NCI-H1417 treated with DMSO at 0.1 percent for 48 hours (cell line): ENCODE results near the gene RFNG.

ENCODE experiments used
- DNase-seq: peaks from one replicate; lab custom pipeline; 2025; lab: John Stamatoyannopoulos, UW

Gene RFNG

DNA sequence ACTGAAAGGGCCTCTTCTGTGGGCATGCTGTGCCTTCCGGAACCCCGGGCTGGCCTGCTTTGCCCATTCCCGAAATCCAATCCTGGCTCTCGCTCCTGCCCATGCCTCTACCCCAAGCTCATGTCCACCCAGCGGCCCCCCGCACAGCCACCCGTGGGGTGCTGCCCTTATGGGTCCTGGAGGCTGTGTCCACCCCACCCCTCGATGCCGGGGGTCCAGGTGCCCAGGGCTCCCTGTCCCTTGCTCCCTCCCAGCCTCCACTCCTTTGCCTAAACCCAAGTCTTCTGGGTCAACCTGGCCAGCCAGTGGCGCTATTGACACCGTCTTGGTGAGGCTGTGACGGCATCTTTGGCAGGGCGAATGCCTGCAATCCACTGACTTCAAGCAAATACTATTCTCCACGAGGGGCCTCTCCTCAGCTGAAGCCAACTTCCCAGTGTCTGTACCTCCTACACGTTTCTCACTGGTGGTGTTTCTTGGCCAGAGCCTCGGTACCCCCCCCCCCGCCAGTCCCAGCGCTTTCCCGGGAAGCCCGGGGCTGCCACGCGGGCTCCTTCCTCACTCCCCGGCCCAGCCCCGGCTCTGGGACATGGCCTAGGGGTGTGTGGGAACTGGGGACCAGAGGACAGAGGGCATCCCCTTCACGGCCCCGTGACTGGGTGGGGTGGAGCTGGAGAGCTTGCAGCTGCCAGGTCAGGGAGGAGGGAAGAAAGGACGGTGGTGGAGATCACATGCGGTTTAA is 26.2 kb upstream of the RFNG start:
- DNase-seq, result no peak

DNA sequence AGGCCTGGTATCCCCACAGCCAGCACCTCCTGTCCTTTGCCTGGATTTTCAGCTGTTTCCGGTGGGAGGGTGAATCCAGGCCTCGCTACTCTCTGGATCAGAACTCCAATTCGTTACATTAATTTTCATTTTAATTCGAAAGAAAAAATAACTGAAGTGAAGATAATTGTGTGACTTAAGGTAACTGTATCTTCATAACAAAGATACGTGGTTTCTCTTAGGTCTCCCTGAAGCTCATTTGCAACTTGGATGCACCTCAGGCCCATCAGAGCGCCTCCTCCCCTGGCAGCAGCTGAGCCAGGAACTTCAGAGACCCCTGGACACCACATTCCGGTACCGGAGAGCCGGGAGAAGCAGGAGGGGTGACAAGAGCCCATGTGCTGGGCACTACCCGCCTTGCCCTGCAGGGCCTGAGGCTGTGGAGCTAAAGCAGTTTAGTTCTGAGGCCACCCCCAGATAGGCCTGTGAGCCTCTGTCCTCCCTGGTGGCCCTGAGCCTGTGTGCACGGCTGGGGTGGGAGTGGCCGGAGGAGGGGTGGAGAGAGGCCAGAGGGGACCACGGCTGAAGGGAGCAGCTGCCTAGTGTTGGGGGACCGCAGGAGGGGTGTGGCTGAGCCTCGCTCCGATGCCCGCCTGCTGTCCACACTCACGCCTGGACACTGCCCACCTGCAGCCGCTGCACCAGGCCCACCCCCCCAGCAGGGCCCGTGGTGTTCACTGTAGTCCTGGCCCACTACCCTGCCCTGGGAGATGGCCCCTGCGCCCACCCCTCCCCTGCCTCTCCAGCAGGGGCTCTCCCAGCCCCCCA is 25.4 kb upstream of the RFNG start:
- DNase-seq, result no peak

- DNase-seq, result no peak
Observed at GRCh38 chr17:82076018-82076784, 24.6 kb upstream of the RFNG start.

DNA sequence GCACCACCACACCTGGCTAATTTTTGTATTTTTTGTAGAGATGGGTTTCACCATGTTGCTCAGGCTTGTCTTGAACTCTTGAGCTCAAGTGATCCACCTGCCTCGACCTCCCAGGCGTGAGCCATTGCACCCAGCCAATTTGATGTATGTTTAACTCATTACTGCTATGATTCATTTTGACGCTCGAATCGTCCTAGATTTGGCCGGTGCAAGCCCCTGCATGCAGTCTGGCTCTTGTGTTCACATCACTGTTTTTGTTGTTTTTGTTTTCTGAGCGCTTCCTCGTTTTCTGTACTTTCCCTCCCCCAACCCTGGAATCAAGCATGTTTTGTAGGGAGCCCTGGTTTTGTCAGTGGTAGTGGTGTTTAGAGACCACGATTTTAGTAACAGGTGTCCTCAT is 21.8 kb upstream of the RFNG start:
- no peak for DNase-seq

- no peak for DNase-seq
Observed at GRCh38 chr17:82072827-82073226, 21.2 kb upstream of the RFNG start.

DNA sequence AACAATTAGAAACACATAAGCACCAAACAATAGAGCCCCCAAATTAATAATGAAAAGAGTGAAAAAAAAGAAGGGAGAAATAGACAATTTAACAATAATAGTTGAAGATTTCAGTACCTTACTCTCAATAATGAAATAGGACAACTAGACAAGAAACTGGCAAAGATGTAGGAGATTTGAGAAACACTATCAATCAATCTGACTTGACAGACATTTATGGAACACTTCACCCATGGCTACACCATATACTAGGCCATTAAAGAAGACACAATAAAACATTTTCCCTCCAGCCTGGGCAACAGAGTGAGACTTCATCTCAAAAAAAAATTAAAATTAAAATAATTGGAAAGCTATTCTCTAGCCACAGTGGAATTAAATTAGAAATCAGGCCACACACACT is 19.0 kb upstream of the RFNG start:
- DNase-seq, result no peak

DNA sequence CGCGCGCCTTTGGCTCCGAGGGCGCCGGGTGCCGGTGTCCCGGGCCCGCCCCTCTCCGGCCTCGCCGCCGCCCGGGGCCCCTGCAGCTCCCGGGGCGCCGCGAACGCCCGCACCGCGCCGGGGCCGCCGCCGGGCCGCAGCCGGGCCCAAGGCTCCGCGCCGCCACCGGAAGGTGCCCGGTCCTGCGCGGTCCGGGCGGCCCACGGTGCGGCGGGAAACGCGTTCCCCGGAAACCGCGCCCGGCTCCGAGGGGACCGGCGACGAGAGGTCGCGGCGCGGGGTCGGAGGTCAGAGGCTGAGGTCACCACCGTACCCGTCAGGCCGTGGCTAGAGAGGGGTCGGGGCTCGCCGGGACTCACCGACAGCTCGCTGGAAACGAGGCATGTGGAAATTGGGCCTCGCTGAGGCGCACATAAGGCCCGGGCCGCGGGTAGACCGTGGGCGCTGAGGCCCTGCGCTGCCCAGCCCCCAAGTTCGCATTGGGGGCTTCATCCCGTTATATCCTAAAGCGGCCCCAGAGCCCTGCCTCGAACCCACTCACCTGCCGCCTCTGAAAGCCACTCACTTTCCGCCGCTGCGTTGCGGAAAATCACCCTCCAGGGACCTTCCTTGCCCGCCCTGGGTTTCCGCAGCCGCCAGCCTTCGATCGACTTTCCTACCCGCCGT is 14.2 kb upstream of the RFNG start, which contains the start of gene DUS1L:
Gene DUS1L (minus strand): TSS at position 167 of the 666 bp plus-strand sequence. CDS start 745 bp downstream, outside the sequence.
- DNase-seq, result no peak

GRCh38 chr17:82065193-82065637 is 13.6 kb upstream of the RFNG start:
- no peak for DNase-seq

- DNase-seq, result no peak
Observed at GRCh38 chr17:82064433-82065192, 13.0 kb upstream of the RFNG start.

- DNase-seq, result no peak
Observed at GRCh38 chr17:82063424-82064415, 12.1 kb upstream of the RFNG start.

DNA sequence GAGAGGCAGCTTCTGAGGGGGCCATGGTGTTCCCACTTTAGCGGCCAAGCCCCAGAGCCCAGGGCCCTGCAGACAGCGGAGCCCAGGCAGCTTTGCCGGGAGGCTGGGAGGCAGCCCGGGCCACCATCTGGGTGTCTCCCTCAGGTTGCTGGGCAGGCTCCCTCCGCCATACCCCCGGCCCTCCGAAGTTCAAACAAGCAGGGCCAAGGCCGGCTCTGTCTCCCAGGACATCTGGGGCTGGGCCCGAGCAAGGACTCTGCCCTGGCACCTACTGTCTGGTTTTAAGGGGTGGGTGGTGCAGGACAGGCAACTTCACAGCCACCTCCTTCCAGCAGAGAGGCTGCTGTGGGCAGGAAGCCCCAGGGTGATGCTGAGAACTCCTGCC is 11.4 kb upstream of the RFNG start:
- no peak for DNase-seq

DNA sequence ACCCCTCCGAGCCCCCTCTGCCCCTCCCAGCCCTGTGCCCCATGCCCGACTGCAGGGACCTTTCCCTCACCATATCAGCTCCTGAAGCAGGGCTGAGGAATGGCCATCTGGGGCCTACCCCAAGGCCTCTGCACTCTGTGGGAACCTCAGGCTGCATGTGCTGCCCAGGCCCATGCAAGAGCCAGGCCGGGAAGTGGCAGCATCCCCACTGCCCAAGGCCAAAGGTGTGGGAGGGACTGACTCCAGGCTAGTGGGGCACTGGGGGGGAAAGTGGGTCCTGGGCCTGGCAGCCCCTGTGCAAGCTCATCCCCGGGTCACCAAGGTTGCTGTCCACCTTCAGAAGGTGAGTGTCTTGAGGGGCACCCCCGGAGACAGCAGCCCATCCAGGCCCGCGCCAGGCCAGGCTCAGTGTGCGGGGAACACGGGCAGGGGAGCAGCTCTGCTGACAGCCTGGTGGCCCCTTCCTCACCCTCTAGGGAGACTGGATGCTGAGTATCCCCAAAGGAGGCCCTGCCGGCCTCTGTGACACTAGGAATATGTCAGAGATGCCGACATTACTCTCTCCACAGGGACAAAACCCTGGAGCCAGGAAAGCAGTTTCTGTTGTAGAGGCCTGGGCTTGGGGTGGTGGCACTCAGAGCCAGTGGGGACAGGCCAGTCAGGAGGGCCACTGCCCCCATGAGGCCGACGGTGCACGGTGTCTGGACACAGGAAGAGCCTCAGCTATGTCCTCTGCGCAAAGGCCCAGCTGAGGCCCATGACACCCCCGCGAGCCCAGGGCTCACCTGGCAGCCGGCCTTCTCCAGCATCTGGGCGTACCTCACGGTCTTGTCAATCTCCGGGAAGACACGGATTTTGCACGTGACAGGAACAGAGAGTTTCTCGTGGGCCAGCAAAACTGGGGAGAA is 10.7 kb upstream of the RFNG start:
- no peak for DNase-seq

GRCh38 chr17:82061047-82061925 is 9.7 kb upstream of the RFNG start:
- DNase-seq, result no peak

GRCh38 chr17:82060614-82061013 is 9.0 kb upstream of the RFNG start:
- DNase-seq, result no peak

- DNase-seq, result no peak
Observed at GRCh38 chr17:82060001-82060380, 8.4 kb upstream of the RFNG start.

- no peak for DNase-seq
Observed at GRCh38 chr17:82059272-82060000, 7.8 kb upstream of the RFNG start.

DNA sequence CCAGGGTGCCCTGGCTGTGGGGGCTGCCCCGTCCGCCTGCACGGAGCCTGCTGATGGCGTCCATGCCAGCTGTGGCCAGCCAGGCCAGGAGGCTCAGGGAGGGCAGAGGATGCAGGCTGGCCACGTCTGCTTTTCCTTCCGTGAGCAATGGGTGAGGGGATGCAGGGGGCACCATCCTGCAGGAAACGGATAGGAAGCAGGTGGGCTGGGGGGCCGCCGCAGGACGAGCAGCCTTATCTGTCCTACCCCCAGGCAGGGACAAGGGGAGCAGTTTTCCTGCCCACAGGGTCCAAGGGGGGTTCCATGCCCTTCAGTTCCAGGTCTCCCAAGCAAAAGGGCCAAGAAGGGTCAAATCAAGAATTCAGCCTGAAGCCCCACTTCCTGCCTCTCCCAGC is 7.2 kb upstream of the RFNG start:
- DNase-seq, result no peak
